Naive thymus-derived CD8-positive, alpha-beta T cell (primary cell): ENCODE results near the gene TGOLN2. TPM values are rescaled to one million over a fixed set of nuclear protein-coding genes. Genes with fewer than 3 reads are reported as not detected.
A peak's percentile ranks its signal among the peaks of the same experiment; 100 is the strongest.
"Not testable (repeated sequence)": the region's sequence is repeated elsewhere in the genome, so short reads cannot be mapped to it uniquely, and the experiment has no call there.

ENCODE experiments used
- ATAC-seq, 2 donors: fragments of 150-1000 bp; cut with Tn5 transposase in 1 of 2; sonication (Bioruptor Pico), chemical (Tn5 transposase) in 1 of 2; 1 replicate in 1 of 2; 2 replicates in 1 of 2; pipeline ENCODE4 v1.10.0; 2021; ENCODE audit warnings: mild to moderate bottlenecking in 2 of 2, moderate library complexity in 2 of 2
- POLR2A ChIA-PET: fragments of 350-600 bp; sonication (Branson Sonifier 250); formaldehyde crosslinking; loops from one replicate; lab custom pipeline; 2021; ENCODE audit warnings: antibody characterized with exemption; lab: Charles Lee
- DNase-seq, 10 donors: peaks; one replicate each; pipeline versions ENCODE4 v3.0.0 to v3.0.0-alpha.2; 2020 to 2022
- H3K27ac Mint-ChIP-seq, 10 donors: one replicate each; pipeline ENCODE4 v1.8.0; 2020 to 2022; ENCODE audit warnings: mild to moderate bottlenecking in 10 of 10, mixed read lengths in 10 of 10, moderate library complexity in 4 of 10, inconsistent platforms in 1 of 10
- H3K27me3 Mint-ChIP-seq, 5 donors: one replicate each; pipeline ENCODE4 v1.8.0; 2021 to 2022; ENCODE audit warnings: mixed read lengths in 5 of 5
- H3K36me3 Mint-ChIP-seq, 3 donors: one replicate each; pipeline ENCODE4 v1.8.0; 2020 to 2022; ENCODE audit warnings: mixed read lengths in 3 of 3, mild to moderate bottlenecking in 2 of 3, inconsistent platforms in 1 of 3
- H3K4me1 Mint-ChIP-seq, 4 donors: one replicate each; pipeline ENCODE4 v1.8.0; 2021 to 2022; ENCODE audit warnings: mixed read lengths in 4 of 4
- H3K4me3 Mint-ChIP-seq, 10 donors: one replicate each; pipeline ENCODE4 v1.8.0; 2020 to 2022; ENCODE audit warnings: mild to moderate bottlenecking in 10 of 10, mixed read lengths in 10 of 10, moderate library complexity in 6 of 10, inconsistent platforms in 1 of 10
- H3K9me3 Mint-ChIP-seq, 9 donors: one replicate each; pipeline ENCODE4 v1.8.0; 2020 to 2022; ENCODE audit warnings: mixed read lengths in 9 of 9, mild to moderate bottlenecking in 3 of 9, inconsistent platforms in 1 of 9, moderate library complexity in 1 of 9
- polyA plus RNA-seq, 3 donors: library from polyadenylated mRNA; unstranded; fragments of 300-500 nt; fragmentation: Illumina TruSeq; gene quantifications; one replicate each; pipeline ENCODE4 v1.2.3, GENCODE V29; 2021
- total RNA-seq, 8 experiments: library from RNA in 2 of 8; stranded (reverse) in 2 of 8; gene quantifications; one replicate each; pipeline ENCODE4 v1.2.3 and lab custom pipeline; 2021 to 2026

TGOLN2 gene
- 100 to 1,000 TPM; 215 to 227 TPM for total RNA-seq
- 10 to 100 TPM; 55.6 to 80.0 (median 65.1) TPM for polyA plus RNA-seq
- total RNA-seq (lab: John Stamatoyannopoulos, UW), result 121 to 283 (median 261) reads per million in 6 experiments

- H3K4me3 Mint-ChIP-seq, result peak within 1 kb of the TSS; percentile 96 to 100 (median 99)
- H3K9me3 Mint-ChIP-seq, result no peaks in the 10 kb centered on the region
- ATAC-seq (peak; percentile 83 to 87), DNase-seq (peak; percentile 89 to 96 (median 94))
- peaks cover 27 to 53% (median 42%) of the 10 kb centered on the region in 4 donors for H3K4me1 Mint-ChIP-seq
- POLR2A ChIA-PET, result interaction anchor here (0.6 to 5.6 kb wide), 39 partner anchors 9 to 1504 kb away, joined by 3 to 122 read pairs (median 6); partner anchors contain the start of genes ELMOD3, GGCX, IMMT and KCMF1
- H3K36me3 Mint-ChIP-seq, result peaks cover 31 to 44% (median 40%) of the 10 kb centered on the region in 3 donors
- peak within 1 kb of the TSS; percentile 97 to 100 (median 100) for H3K27ac Mint-ChIP-seq
- H3K27me3 Mint-ChIP-seq, result no peaks in the 10 kb centered on the region
Observed at GRCh38 chr2:85327822-85328617, at the start of gene TGOLN2. Gene TGOLN2, minus strand, starts transcription at chr2:85327989. Its CDS starts 27 bp downstream, at chr2:85327962.

DNA sequence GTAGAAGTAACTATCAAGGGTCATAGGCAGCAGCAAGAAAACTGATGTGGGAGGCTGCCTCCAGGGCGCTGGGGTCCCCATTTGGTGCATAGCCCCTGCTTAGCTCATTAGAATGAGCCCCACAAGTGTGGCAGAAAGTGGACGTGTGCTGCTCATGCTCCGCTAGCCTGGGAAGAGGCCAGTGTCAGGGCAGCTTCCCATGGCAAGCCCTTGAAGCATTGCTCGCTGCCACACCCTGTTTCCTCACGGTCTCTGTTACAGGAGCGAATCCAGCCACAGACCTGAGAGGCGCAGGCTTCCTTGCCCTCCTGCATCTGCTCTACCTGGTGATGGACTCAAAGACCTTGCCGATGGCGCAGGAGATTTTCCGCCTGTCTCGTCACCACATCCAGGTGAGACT is 49.3 kb upstream of the TGOLN2 start:
- POLR2A ChIA-PET, result no interaction called here
- Mint-ChIP-seq H3K27me3 (no peaks in the 10 kb centered on the region), H3K9me3 (peaks cover 0 to 6% (median 2%) of the 10 kb centered on the region in 9 donors), H3K4me1 (peaks cover 0 to 3% (median 0%) of the 10 kb centered on the region in 4 donors), H3K36me3 (peaks cover 15 to 69% (median 57%) of the 10 kb centered on the region in 3 donors), H3K27ac (no peak overlapping the region), H3K4me3 (no peak overlapping the region)
- ATAC-seq, result no peak
- DNase-seq, result no peak

GRCh38 chr2:85376291-85377065 is 48.7 kb upstream of the TGOLN2 start:
- peaks cover 15 to 68% (median 57%) of the 10 kb centered on the region in 3 donors for H3K36me3 Mint-ChIP-seq
- ATAC-seq, result no peak
- H3K27ac Mint-ChIP-seq, result no peak overlapping the region
- H3K27me3 Mint-ChIP-seq, result no peaks in the 10 kb centered on the region
- H3K4me1 Mint-ChIP-seq, result peaks cover 0 to 3% (median 0%) of the 10 kb centered on the region in 4 donors
- no peak overlapping the region for H3K4me3 Mint-ChIP-seq
- POLR2A ChIA-PET, result no interaction called here
- DNase-seq, result no peak
- peaks cover 0 to 6% (median 2%) of the 10 kb centered on the region in 9 donors for H3K9me3 Mint-ChIP-seq

- no peak for DNase-seq
- ATAC-seq, result no peak
- POLR2A ChIA-PET, result no interaction called here
- Mint-ChIP-seq H3K27ac (no peak overlapping the region), H3K9me3 (no peaks in the 10 kb centered on the region), H3K36me3 (peaks cover 0 to 44% (median 17%) of the 10 kb centered on the region in 3 donors), H3K4me1 (peaks cover 0 to 3% (median 0%) of the 10 kb centered on the region in 4 donors), H3K4me3 (no peak overlapping the region), H3K27me3 (no peaks in the 10 kb centered on the region)
Observed at GRCh38 chr2:85371045-85371444, 43.3 kb upstream of the TGOLN2 start.

DNA sequence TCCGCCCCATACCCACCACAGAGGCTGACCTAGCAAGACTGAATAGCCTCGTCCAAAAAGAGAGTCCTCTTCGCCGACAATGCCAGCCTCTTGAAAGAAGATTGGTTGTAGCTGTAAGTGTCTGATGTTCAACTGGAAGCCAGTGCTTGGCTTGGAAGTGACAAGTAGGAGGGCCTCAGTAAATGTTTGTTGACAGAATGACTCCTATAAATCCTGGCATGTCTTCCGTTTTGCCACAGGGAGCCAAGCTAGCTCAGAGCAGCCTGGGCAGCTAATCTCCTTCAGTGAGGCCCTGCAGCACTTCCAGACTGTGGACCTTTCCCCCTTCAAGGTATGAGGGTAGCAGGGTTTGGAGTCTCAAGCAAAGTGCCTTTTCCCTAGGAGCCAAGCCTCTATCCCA is 41.7 kb upstream of the TGOLN2 start:
- Mint-ChIP-seq H3K4me1 (no peaks in the 10 kb centered on the region), H3K9me3 (no peaks in the 10 kb centered on the region), H3K4me3 (no peak overlapping the region), H3K27ac (no peak overlapping the region), H3K36me3 (peaks cover 0 to 33% (median 12%) of the 10 kb centered on the region in 3 donors), H3K27me3 (no peaks in the 10 kb centered on the region)
- no peak for ATAC-seq
- POLR2A ChIA-PET, result interaction anchor here (0.8 to 1.2 kb wide), 2 partner anchors 43 to 169 kb away, joined by 3 to 4 read pairs; partner anchors contain the start of gene MAT2A
- no peak for DNase-seq

DNA sequence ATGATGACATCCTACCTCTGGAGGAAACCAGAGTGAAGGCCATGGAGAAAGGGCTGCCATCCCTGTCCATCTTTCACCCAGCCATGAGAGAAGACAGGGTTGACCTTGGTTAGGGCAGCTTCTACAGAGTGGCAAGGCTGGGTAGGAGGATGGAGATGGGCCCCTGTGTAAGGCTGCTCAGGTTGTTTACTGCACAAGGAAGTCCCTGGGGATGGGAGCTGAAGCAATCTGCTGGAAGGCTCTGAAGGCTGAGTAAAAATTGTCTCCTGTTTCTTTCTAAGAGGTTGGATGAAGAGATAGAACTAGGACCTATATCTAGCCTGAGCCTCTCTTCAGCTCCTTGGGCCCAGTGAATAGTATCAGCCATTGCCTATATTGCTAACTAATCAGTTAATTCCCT is 41.1 kb upstream of the TGOLN2 start:
- H3K4me3 Mint-ChIP-seq, result no peak overlapping the region
- POLR2A ChIA-PET, result interaction anchor here (1.2 kb wide), 1 partner anchor 42 kb away, joined by 4 read pairs; no protein-coding TSS in a partner anchor

DNA sequence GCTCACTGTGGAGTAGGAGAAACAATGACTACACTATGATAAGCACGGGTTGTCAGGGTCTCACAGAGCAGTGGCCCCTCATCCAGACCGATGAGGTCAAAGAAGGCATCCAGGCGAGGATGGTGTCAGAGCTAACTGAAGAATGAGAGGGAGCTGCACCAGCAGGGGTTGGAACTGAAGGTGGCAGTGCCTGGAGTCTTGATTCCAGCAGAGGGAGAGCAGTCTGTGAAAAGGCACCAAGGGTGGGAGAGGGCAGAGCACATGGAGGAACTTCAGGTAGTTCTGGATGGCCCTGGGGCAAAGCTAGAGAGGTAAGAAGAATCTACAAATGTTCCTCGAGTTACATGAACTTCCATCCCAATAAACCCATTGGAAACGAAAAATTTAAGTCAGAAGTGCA is 39.4 kb upstream of the TGOLN2 start:
- Mint-ChIP-seq H3K4me3 (no peak overlapping the region), H3K4me1 (no peaks in the 10 kb centered on the region), H3K27ac (peak overlapping the region in 2 of 10 donors; percentile 59 to 66), H3K36me3 (peaks cover 4 to 40% (median 12%) of the 10 kb centered on the region in 3 donors), H3K9me3 (no peaks in the 10 kb centered on the region), H3K27me3 (no peaks in the 10 kb centered on the region)
- ATAC-seq (no peak), DNase-seq (no peak)
- POLR2A ChIA-PET, result no interaction called here

More for the DNA sequence above, 41.1 kb upstream of the TGOLN2 start:
- H3K4me1 Mint-ChIP-seq, result no peaks in the 10 kb centered on the region
- ATAC-seq (no peak), DNase-seq (no peak)
- H3K27ac Mint-ChIP-seq, result no peak overlapping the region
- no peaks in the 10 kb centered on the region for H3K27me3 Mint-ChIP-seq
- H3K9me3 Mint-ChIP-seq, result no peaks in the 10 kb centered on the region
- peaks cover 0 to 31% (median 9%) of the 10 kb centered on the region in 3 donors for H3K36me3 Mint-ChIP-seq

DNA sequence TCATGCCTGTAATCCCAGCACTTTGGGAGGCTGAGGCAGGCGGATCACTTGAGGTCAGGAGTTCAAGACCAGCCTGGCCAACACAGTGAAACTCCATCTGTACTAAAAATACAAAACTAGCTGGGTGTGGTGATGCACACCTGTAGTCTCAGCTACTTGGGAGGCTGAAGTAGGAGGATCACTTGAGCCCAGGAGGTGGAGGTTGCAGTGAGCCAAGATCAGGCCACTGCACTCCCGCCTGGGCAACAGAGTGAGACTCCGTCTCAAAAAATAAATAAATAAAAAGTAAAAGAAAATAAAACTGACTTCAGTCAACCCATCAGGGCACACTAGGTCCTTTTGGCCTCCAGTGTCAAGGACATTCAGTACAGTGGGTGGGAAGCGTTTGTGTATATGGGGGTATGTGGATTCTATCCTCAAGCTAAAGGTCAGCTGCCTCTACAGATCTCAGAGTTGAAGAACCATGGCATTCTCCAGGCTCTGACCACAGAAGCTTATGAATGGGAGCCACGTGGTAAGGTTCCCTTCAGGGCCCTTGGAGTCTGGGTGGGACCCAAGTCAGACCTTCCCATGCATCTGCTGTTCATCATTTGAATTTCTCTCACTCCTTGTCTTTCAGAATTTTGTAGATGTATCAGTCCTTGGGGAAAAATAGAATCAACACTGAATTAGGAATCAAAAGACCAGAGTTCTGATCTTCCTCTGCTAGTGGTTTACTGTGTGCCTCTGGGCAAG is 35.0 kb upstream of the TGOLN2 start:
- H3K27me3 Mint-ChIP-seq, ATAC-seq, H3K9me3 Mint-ChIP-seq, H3K4me3 Mint-ChIP-seq, POLR2A ChIA-PET, DNase-seq: not testable (repeated sequence)
- H3K27ac Mint-ChIP-seq, result peak overlapping the region in 1 of 10 donors; percentile 27
- peaks cover 6 to 14% (median 10%) of the 10 kb centered on the region in 4 donors for H3K4me1 Mint-ChIP-seq
- peaks cover 4 to 65% (median 26%) of the 10 kb centered on the region in 3 donors for H3K36me3 Mint-ChIP-seq

DNA sequence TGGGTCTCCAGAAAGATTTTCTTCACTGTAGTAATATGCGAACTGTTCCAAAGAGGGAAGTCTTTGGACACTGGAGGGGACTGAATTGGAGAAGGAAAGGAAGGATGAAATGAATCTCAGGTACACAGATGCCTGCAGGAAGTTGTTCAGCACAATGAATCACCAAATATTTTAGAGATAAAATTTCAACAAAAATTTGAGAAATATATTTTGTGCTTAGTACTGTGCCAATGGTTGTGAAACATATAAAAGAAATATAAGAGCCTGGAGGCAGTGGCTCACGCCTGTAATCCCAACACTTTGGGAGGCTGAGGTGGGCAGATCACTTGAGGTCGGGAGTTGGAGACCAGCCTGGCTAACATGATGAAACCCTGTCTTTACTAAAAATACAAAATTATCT is 29.9 kb upstream of the TGOLN2 start:
- H3K36me3 Mint-ChIP-seq, result peaks cover 0 to 52% (median 26%) of the 10 kb centered on the region in 3 donors

DNA sequence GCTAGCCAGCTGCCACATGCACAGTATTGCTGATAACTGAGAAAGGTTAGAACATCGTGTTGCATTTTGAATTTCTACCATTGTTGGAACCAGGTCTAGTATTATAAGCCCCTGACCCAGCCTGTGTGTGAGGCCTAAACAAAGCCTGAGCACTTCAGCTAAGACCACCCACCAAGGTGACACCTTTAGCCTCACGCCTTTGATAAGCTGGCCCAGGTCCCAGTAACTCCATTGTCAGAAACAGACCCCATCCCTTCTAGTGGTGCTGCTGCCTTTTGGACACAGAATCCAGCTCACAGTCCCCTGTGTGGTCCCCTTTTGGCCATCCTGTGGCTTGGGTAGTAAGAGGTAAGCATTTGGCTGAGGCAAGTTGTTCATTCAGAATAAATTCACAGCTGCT is 28.4 kb upstream of the TGOLN2 start:
- DNase-seq (no peak), ATAC-seq (no peak)
- POLR2A ChIA-PET, result interaction anchor here (0.7 to 1.9 kb wide), 3 partner anchors 30 to 184 kb away, joined by 3 to 7 read pairs (median 4); no protein-coding TSS in a partner anchor
- Mint-ChIP-seq H3K27me3 (no peaks in the 10 kb centered on the region), H3K4me3 (peak overlapping the region in 3 of 10 donors; percentile 89 to 98 (median 95)), H3K4me1 (peaks cover 20 to 68% (median 53%) of the 10 kb centered on the region in 4 donors), H3K9me3 (no peaks in the 10 kb centered on the region), H3K27ac (no peak overlapping the region), H3K36me3 (peaks cover 0 to 39% (median 18%) of the 10 kb centered on the region in 3 donors)

More for the DNA sequence above, 29.9 kb upstream of the TGOLN2 start:
- no peak overlapping the region for H3K27ac Mint-ChIP-seq
- no peaks in the 10 kb centered on the region for H3K27me3 Mint-ChIP-seq
- POLR2A ChIA-PET, result interaction anchor here (1.9 kb wide), 1 partner anchor 31 kb away, joined by 7 read pairs; no protein-coding TSS in a partner anchor
- no peaks in the 10 kb centered on the region for H3K9me3 Mint-ChIP-seq
- peak overlapping the region in 4 of 10 donors; percentile 16 to 40 (median 26) for H3K4me3 Mint-ChIP-seq
- ATAC-seq (no peak), DNase-seq (no peak)
- peaks cover 20 to 56% (median 50%) of the 10 kb centered on the region in 4 donors for H3K4me1 Mint-ChIP-seq

- POLR2A ChIA-PET, result interaction anchor here (1.1 to 7.3 kb wide), 9 partner anchors 11 to 256 kb away, joined by 5 to 122 read pairs (median 13); partner anchors contain the start of genes C2orf68, MAT2A, SH2D6 and TGOLN2
- Mint-ChIP-seq H3K27ac (peak overlapping the region in 9 of 10 donors; percentile 61 to 99 (median 95)), H3K9me3 (no peaks in the 10 kb centered on the region), H3K4me3 (peak overlapping the region; percentile 89 to 100 (median 98)), H3K36me3 (peaks cover 0 to 40% (median 20%) of the 10 kb centered on the region in 3 donors), H3K27me3 (no peaks in the 10 kb centered on the region), H3K4me1 (peaks cover 20 to 71% (median 53%) of the 10 kb centered on the region in 4 donors)
- ATAC-seq (no peak), DNase-seq (no peak)
Observed at GRCh38 chr2:85355521-85355920, 27.7 kb upstream of the TGOLN2 start.
